HEK293 (cell line): Measurements from ENCODE around the gene VIPR2.

Source experiments
- HOXA7 ChIP-seq: sonication (generic); formaldehyde crosslinking; IDR thresholded peaks from 2 replicates; pipeline ENCODE4 v1.8.1; 2022; ENCODE audit warnings: missing genetic modification reagents, borderline replicate concordance
- KLF9 ChIP-seq: fragments of 450-650 bp; formaldehyde crosslinking; IDR thresholded peaks from 2 replicates; pipeline ENCODE4 v1.5.1; 2016; ENCODE audit warnings: missing biosample characterization, missing genetic modification characterization, low read depth
- REPIN1 ChIP-seq: fragments of 450-650 bp; formaldehyde crosslinking; IDR thresholded peaks from 2 replicates; pipeline ENCODE4 v1.5.1; 2017; ENCODE audit warnings: missing biosample characterization, missing genetic modification characterization, low read depth
- ZNF398 ChIP-seq: fragments of 450-650 bp; formaldehyde crosslinking; IDR thresholded peaks from 2 replicates; pipeline ENCODE4 v1.5.1; 2017; ENCODE audit warnings: missing biosample characterization, missing genetic modification characterization
- ZNF658 ChIP-seq: fragments of 450-650 bp; formaldehyde crosslinking; IDR thresholded peaks from 2 replicates; pipeline ENCODE4; 2016; ENCODE audit warnings: missing biosample characterization, missing genetic modification characterization
- ZNF76 ChIP-seq: fragments of 450-650 bp; formaldehyde crosslinking; IDR thresholded peaks from 2 replicates; pipeline ENCODE4; 2016; ENCODE audit warnings: low read depth, missing biosample characterization, missing genetic modification characterization, borderline replicate concordance
- ZNF792 ChIP-seq: fragments of 450-650 bp; formaldehyde crosslinking; IDR thresholded peaks from 2 replicates; pipeline ENCODE4 v1.5.1; 2016; ENCODE audit warnings: missing biosample characterization, missing genetic modification characterization

GRCh38 chr7:159068893-159069448 lies 75.7 kb downstream of the VIPR2 start:
- TF ChIP-seq KLF9 (tag by site-specific recombination), result no peak
- no peak for TF ChIP-seq ZNF792
- no peak for TF ChIP-seq ZNF76 (tag by site-specific recombination)
- TF ChIP-seq HOXA7 (CRISPR knock-in tag), result no peak
- no peak for TF ChIP-seq REPIN1 (tag by site-specific recombination)
- no peak for TF ChIP-seq ZNF398 (tag by site-specific recombination)
- no peak for TF ChIP-seq ZNF658 (tag by site-specific recombination)
